SU-DHL-6 (cell line): ENCODE results near the gene FGFBP2.

Source experiments
- CTCF ChIP-seq: fragments of 200-600 bp; sonication (generic); IDR thresholded peaks from one replicate; pipeline ENCODE4 v1.5.1; 2017; ENCODE audit warnings: antibody characterized with exemption, mild to moderate bottlenecking, low read length, moderate library complexity; ENCODE audit not compliant: insufficient read depth, poor library complexity, severe bottlenecking
- EZH2phosphoT487 ChIP-seq: fragments of 200-600 bp; sonication (generic), shearing (Covaris generic); conservative IDR thresholded peaks from 2 replicates; pipeline ENCODE4 v1.6.1; 2018; ENCODE audit warnings: mild to moderate bottlenecking, antibody characterized with exemption, low read length, moderate library complexity, mixed read lengths

DNA sequence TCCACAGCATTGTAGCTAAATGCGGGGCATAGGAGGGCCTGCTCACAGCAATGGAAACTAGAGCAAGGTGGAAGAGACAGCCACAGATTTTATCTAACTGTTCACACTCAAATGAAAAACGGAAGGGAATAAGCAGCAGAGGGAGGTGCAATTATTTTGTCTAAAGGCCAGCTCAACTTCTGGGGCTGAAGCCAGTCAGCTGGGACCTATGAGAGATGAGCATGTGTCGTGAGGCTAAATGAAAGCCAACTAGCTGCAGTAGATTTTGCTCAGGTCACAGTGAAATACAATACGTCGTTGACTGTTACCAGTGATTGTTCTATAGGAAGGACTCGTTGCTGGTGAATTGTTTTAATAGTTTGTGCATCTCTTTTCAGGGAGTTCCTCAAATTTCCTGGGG is 26.4 kb upstream of the FGFBP2 start:
- TF ChIP-seq CTCF (no peak), EZH2phosphoT487 (no peak)
